Measurements from ENCODE around the gene LNX2.

LNX2 gene

GRCh38 chr13:27570906-27571305, 49.4 kb downstream of the LNX2 start:
- FAIRE-seq (no peak), DNase-seq (ENCODE audit: insufficient read length, low spot score) (no peak)

GRCh38 chr13:27569405-27569804, 50.9 kb downstream of the LNX2 start:
- no peak for DNase-seq (ENCODE audit: insufficient read length, low spot score)
- FAIRE-seq = no peak

- FAIRE-seq = no peak
- DNase-seq (ENCODE audit: insufficient read length, low spot score) = no peak
Observed at GRCh38 chr13:27565818-27566217, 54.5 kb downstream of the LNX2 start.

- DNase-seq (ENCODE audit: insufficient read length, low spot score) (no peak), FAIRE-seq (no peak)
Observed at GRCh38 chr13:27562457-27562856, 57.9 kb downstream of the LNX2 start.

- DNase-seq (ENCODE audit: insufficient read length, low spot score) = no peak
- no peak for FAIRE-seq
Observed at GRCh38 chr13:27559719-27560118, 60.6 kb downstream of the LNX2 start.

GRCh38 chr13:27556109-27556508, 64.2 kb downstream of the LNX2 start:
- DNase-seq (ENCODE audit: insufficient read length, low spot score) = no peak
- no peak for FAIRE-seq

GRCh38 chr13:27551562-27551961, 68.8 kb downstream of the LNX2 start:
- DNase-seq (ENCODE audit: insufficient read length, low spot score) (no peak), FAIRE-seq (no peak)

GRCh38 chr13:27549406-27549981, 70.8 kb downstream of the LNX2 start:
- DNase-seq (ENCODE audit: insufficient read length, low spot score) (no peak), FAIRE-seq (no peak)

GRCh38 chr13:27542220-27542619, 78.1 kb downstream of the LNX2 start:
- no peak for FAIRE-seq
- DNase-seq (ENCODE audit: insufficient read length, low spot score) = no peak

- FAIRE-seq = no peak
- DNase-seq (ENCODE audit: insufficient read length, low spot score) = no peak
Observed at GRCh38 chr13:27541386-27541785, 78.9 kb downstream of the LNX2 start.

- DNase-seq (ENCODE audit: insufficient read length, low spot score) = no peak
- FAIRE-seq = no peak
Observed at GRCh38 chr13:27536361-27537101, 83.8 kb downstream of the LNX2 start.

- no peak for FAIRE-seq
Observed at GRCh38 chr13:27535546-27535945, 84.8 kb downstream of the LNX2 start.

GRCh38 chr13:27534981-27535380, 85.3 kb downstream of the LNX2 start:
- DNase-seq (ENCODE audit: insufficient read length, low spot score) (no peak), FAIRE-seq (no peak)

More at GRCh38 chr13:27535546-27535945, 84.8 kb downstream of the LNX2 start:
- DNase-seq (ENCODE audit: insufficient read length, low spot score) = no peak

GRCh38 chr13:27534108-27534980, 86.0 kb downstream of the LNX2 start:
- DNase-seq (ENCODE audit: insufficient read length, low spot score) = no peak
- FAIRE-seq = no peak

GRCh38 chr13:27533155-27533643, 87.1 kb downstream of the LNX2 start:
- peak; percentile 49 for FAIRE-seq
- DNase-seq (ENCODE audit: insufficient read length, low spot score) = peak; percentile 24

GRCh38 chr13:27528908-27529307, 91.4 kb downstream of the LNX2 start:
- DNase-seq (ENCODE audit: insufficient read length, low spot score) = no peak
- FAIRE-seq = no peak

GRCh38 chr13:27526516-27526915, 93.8 kb downstream of the LNX2 start:
- no peak for FAIRE-seq
- no peak for DNase-seq (ENCODE audit: insufficient read length, low spot score)

GRCh38 chr13:27524981-27525975, 95.1 kb downstream of the LNX2 start:
- DNase-seq (ENCODE audit: insufficient read length, low spot score) = no peak
- FAIRE-seq = no peak

- DNase-seq (ENCODE audit: insufficient read length, low spot score) = no peak
- no peak for FAIRE-seq
Observed at GRCh38 chr13:27523346-27524073, 96.8 kb downstream of the LNX2 start.

- DNase-seq (ENCODE audit: insufficient read length, low spot score) (no peak), FAIRE-seq (no peak)
Observed at GRCh38 chr13:27522847-27523246, 97.5 kb downstream of the LNX2 start.

Measured in GM19239 (cell line).